SK-N-MC (cell line): ENCODE measurements around the gene CTCF.
A peak's percentile ranks its signal among the peaks of the same experiment; 100 is the strongest.

ENCODE experiments used
- DNase-seq: peaks from one replicate; pipeline ENCODE4 v3.0.0-alpha.2; 2011; ENCODE audit warnings: low read depth, low spot score
- H3K27ac ChIP-seq: fragments of 200-600 bp; sonication (generic); 2 replicates; pipeline ENCODE4 v1.5.1; 2016; ENCODE audit warnings: mixed run types
- H3K36me3 ChIP-seq: fragments of 200-600 bp; sonication (generic); 2 replicates; pipeline ENCODE4 v1.6.1; 2017; ENCODE audit warnings: antibody characterized with exemption, low read length, mixed read lengths; ENCODE audit not compliant: insufficient read depth
- H3K4me3 ChIP-seq: fragments of 200-600 bp; sonication (generic); 2 replicates; pipeline ENCODE4 v1.5.1; 2016
- H3K9ac ChIP-seq: fragments of 200-600 bp; sonication (generic); 2 replicates; pipeline ENCODE4 v1.8.0; 2017; ENCODE audit warnings: mixed run types, mixed read lengths; ENCODE audit not compliant: insufficient read length
- H3K9me3 ChIP-seq: fragments of 200-600 bp; sonication (generic); 2 replicates; pipeline ENCODE4 v1.6.1; 2017; ENCODE audit warnings: low read depth, mild to moderate bottlenecking, antibody characterized with exemption, low read length, moderate library complexity, mixed read lengths
- EZH2 ChIP-seq: fragments of 200-600 bp; sonication (generic); IDR thresholded peaks from one replicate; pipeline ENCODE4 v1.6.1; 2017; ENCODE audit warnings: antibody characterized with exemption
- FOXP2 ChIP-seq: optimal IDR thresholded peaks from 2 replicates; pipeline ENCODE3; 2011; ENCODE audit warnings: mild to moderate bottlenecking, moderate library complexity; ENCODE audit not compliant: insufficient read depth; ENCODE audit errors: extremely low read length, control extremely low read depth
- POLR2AphosphoS5 ChIP-seq: IDR thresholded peaks from 2 replicates; pipeline ENCODE4 v1.6.1; 2012; ENCODE audit warnings: mild to moderate bottlenecking, low read depth, low read length, borderline replicate concordance

CTCF gene

GRCh38 chr16:67653128-67653788 lies 90.9 kb downstream of the CTCF start:
- H3K27ac ChIP-seq = no peak overlapping the region
- TF ChIP-seq EZH2 = no peak
- TF ChIP-seq FOXP2 = no peak
- no peak for TF ChIP-seq POLR2AphosphoS5
- H3K9ac ChIP-seq = no peak overlapping the region
- no peaks in the 10 kb centered on the region for H3K36me3 ChIP-seq
- H3K4me3 ChIP-seq = peak overlapping the region; percentile 67
- no peaks in the 10 kb centered on the region for H3K9me3 ChIP-seq
- no peak for DNase-seq

GRCh38 chr16:67653789-67654402 lies 91.6 kb downstream of the CTCF start:
- Histone ChIP-seq H3K36me3 (no peaks in the 10 kb centered on the region), H3K9me3 (no peaks in the 10 kb centered on the region), H3K27ac (no peak overlapping the region), H3K4me3 (no peak overlapping the region), H3K9ac (no peak overlapping the region)
- TF ChIP-seq FOXP2 (no peak), POLR2AphosphoS5 (no peak), EZH2 (no peak)
- DNase-seq = no peak

GRCh38 chr16:67654403-67654911 lies 92.1 kb downstream of the CTCF start:
- no peak for TF ChIP-seq EZH2
- no peak for TF ChIP-seq POLR2AphosphoS5
- no peak for TF ChIP-seq FOXP2
- no peak overlapping the region for H3K4me3 ChIP-seq
- H3K9ac ChIP-seq = no peak overlapping the region
- no peak for DNase-seq
- no peak overlapping the region for H3K27ac ChIP-seq
- H3K9me3 ChIP-seq = no peaks in the 10 kb centered on the region
- H3K36me3 ChIP-seq = no peaks in the 10 kb centered on the region

GRCh38 chr16:67655363-67655762 lies 93.0 kb downstream of the CTCF start:
- TF ChIP-seq POLR2AphosphoS5 (no peak), EZH2 (no peak), FOXP2 (no peak)
- H3K9ac ChIP-seq = no peak overlapping the region
- DNase-seq = no peak
- H3K4me3 ChIP-seq = no peak overlapping the region
- no peaks in the 10 kb centered on the region for H3K9me3 ChIP-seq
- no peaks in the 10 kb centered on the region for H3K36me3 ChIP-seq
- H3K27ac ChIP-seq = no peak overlapping the region

- H3K9ac ChIP-seq = no peak overlapping the region
- H3K36me3 ChIP-seq = no peaks in the 10 kb centered on the region
- no peak for DNase-seq
- no peak for TF ChIP-seq EZH2
- TF ChIP-seq POLR2AphosphoS5 = no peak
- no peak for TF ChIP-seq FOXP2
- no peak overlapping the region for H3K4me3 ChIP-seq
- H3K27ac ChIP-seq = no peak overlapping the region
- H3K9me3 ChIP-seq = no peaks in the 10 kb centered on the region
Observed at GRCh38 chr16:67656344-67657016, 94.2 kb downstream of the CTCF start.

- H3K4me3 ChIP-seq = no peak overlapping the region
- DNase-seq = no peak
- H3K9me3 ChIP-seq = no peaks in the 10 kb centered on the region
- no peak overlapping the region for H3K27ac ChIP-seq
- TF ChIP-seq EZH2 (no peak), POLR2AphosphoS5 (no peak), FOXP2 (no peak)
- no peak overlapping the region for H3K9ac ChIP-seq
- H3K36me3 ChIP-seq = no peaks in the 10 kb centered on the region
Observed at GRCh38 chr16:67657017-67657608, 94.8 kb downstream of the CTCF start.

- no peak overlapping the region for H3K27ac ChIP-seq
- TF ChIP-seq FOXP2 = no peak
- no peak for TF ChIP-seq EZH2
- no peak for TF ChIP-seq POLR2AphosphoS5
- no peaks in the 10 kb centered on the region for H3K36me3 ChIP-seq
- no peaks in the 10 kb centered on the region for H3K9me3 ChIP-seq
- no peak overlapping the region for H3K9ac ChIP-seq
- no peak overlapping the region for H3K4me3 ChIP-seq
- no peak for DNase-seq
Observed at GRCh38 chr16:67657751-67658518, 95.6 kb downstream of the CTCF start.
